ENCODE measurements around the gene POLR1A. TPM values are rescaled to one million over a fixed set of nuclear protein-coding genes. Genes with fewer than 3 reads are reported as not detected.

POLR1A gene
- total and polyA plus RNA-seq, 2 donors (not counting 3 experiments of a cell fraction or from before 2014, with no cell fraction given): 7.6 to 40.7 TPM

- Histone ChIP-seq H3K9ac (replicated peaks; ENCODE audit: extremely low read depth, insufficient read depth, low read length) (no peak overlapping the region), H3K36me3 (ENCODE audit: control insufficient read depth in 2 of 2, extremely low read depth in 1 of 2, insufficient read depth in 2 of 2, low read length in 2 of 2) (peaks cover 6 to 24% of the 10 kb centered on the region in 2 experiments), H3K79me2 (ENCODE audit: control insufficient read depth, insufficient read depth, low read length) (no peaks in the 10 kb centered on the region), H2AFZ (ENCODE audit: low read depth, low read length) (no peak overlapping the region), H3K4me3 (replicated peaks in 1 of 3; ENCODE audit: insufficient read depth in 1 of 3, low read depth in 1 of 3, low read length in 3 of 3) (no peak overlapping the region), H3K9me3 (replicated peaks; ENCODE audit: control insufficient read depth, insufficient read depth, low read length) (no peaks in the 10 kb centered on the region), H3K27me3 (ENCODE audit: control insufficient read depth in 2 of 2, insufficient read depth in 2 of 2, low read length in 2 of 2) (no peaks in the 10 kb centered on the region), H3K4me2 (ENCODE audit: insufficient read depth, low read length) (peak overlapping the region; percentile 0), H3K27ac (ENCODE audit: insufficient read depth, low read depth, low read length) (peak overlapping the region; percentile 96), H3K9me1 (replicated peaks; ENCODE audit: control insufficient read depth, extremely low read depth, insufficient read depth, low read length) (no peaks in the 10 kb centered on the region), H3K4me1 (ENCODE audit: control insufficient read depth, extremely low read depth, insufficient read depth, low read length) (peaks cover 43% of the 10 kb centered on the region), H4K20me1 (replicated peaks; ENCODE audit: control insufficient read depth, extremely low read depth, insufficient read depth, low read length) (no peaks in the 10 kb centered on the region)
- DNase-seq (ENCODE audit: low read depth, low spot score) (no peak), FAIRE-seq (no peak)
- dilution Hi-C loops (cut with MboI; ENCODE audit: extremely low pct_ligation_motif_present, low sequenced_read_pairs): no loop called here
- no TSS peak for BruUV-seq (replicated peaks)
- ChIA-PET CTCF (interaction anchor here (0.7 to 6.6 kb wide), 11 partner anchors 10 to 309 kb away, joined by 3 to 95 read pairs (median 7); partner anchors contain the start of gene ST3GAL5), POLR2A (interaction anchor here (0.5 to 2.5 kb wide), 3 partner anchors 9 to 594 kb away, joined by 5 to 9 read pairs (median 8); partner anchors contain the start of gene ST3GAL5)
- intact Hi-C loops (cut with micrococcal nuclease): loop anchor here (1.0 kb wide), 1 partner anchor 35 kb away; no protein-coding TSS in a partner anchor
- TF ChIP-seq POLR2AphosphoS5 (IDR thresholded peaks at IDR 0.05; ENCODE audit: insufficient read depth, low read depth, low read length): no peak
- no peak for TF ChIP-seq EZH2 (IDR thresholded peaks at IDR 0.05; ENCODE audit: borderline replicate concordance, low read depth, low read length, severe bottlenecking)
- TF ChIP-seq MYC (IDR thresholded peaks at IDR 0.05; ENCODE audit: low read depth, low read length): no peak
- TF ChIP-seq, protein P1, sequence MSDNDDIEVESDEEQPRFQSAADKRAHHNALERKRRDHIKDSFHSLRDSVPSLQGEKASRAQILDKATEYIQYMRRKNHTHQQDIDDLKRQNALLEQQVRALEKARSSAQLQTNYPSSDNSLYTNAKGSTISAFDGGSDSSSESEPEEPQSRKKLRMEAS (IDR thresholded peaks at IDR 0.05; ENCODE audit: insufficient read depth, insufficient read length): no peak
- TF ChIP-seq GATA2 (IDR thresholded peaks at IDR 0.05; ENCODE audit: insufficient read depth, insufficient read length, low read depth, low read length): no peak
- no peak for TF ChIP-seq JUN (IDR thresholded peaks at IDR 0.05; ENCODE audit: borderline replicate concordance, insufficient read depth, insufficient read length, low read depth)
- no peak for TF ChIP-seq POLR2A (IDR thresholded peaks at IDR 0.05; ENCODE audit: low read depth, low read length)
- TF ChIP-seq, protein P2, sequence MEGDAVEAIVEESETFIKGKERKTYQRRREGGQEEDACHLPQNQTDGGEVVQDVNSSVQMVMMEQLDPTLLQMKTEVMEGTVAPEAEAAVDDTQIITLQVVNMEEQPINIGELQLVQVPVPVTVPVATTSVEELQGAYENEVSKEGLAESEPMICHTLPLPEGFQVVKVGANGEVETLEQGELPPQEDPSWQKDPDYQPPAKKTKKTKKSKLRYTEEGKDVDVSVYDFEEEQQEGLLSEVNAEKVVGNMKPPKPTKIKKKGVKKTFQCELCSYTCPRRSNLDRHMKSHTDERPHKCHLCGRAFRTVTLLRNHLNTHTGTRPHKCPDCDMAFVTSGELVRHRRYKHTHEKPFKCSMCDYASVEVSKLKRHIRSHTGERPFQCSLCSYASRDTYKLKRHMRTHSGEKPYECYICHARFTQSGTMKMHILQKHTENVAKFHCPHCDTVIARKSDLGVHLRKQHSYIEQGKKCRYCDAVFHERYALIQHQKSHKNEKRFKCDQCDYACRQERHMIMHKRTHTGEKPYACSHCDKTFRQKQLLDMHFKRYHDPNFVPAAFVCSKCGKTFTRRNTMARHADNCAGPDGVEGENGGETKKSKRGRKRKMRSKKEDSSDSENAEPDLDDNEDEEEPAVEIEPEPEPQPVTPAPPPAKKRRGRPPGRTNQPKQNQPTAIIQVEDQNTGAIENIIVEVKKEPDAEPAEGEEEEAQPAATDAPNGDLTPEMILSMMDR (IDR thresholded peaks at IDR 0.05; ENCODE audit: extremely low read depth in 1 of 2, insufficient read depth in 1 of 2, low read depth in 1 of 2, low read length in 2 of 2): no peak
- TF ChIP-seq FOS (IDR thresholded peaks at IDR 0.05; ENCODE audit: borderline replicate concordance, insufficient read depth, low read length): no peak
Observed at GRCh38 chr2:86037795-86038192, 67.9 kb downstream of the POLR1A start.

All from endothelial cell of umbilical vein (primary cell).